A549 (cell line): ENCODE measurements around the gene SLC25A36. TPM values are rescaled to one million over a fixed set of nuclear protein-coding genes. Genes with fewer than 3 reads are reported as not detected.
A peak's percentile ranks its signal among the peaks of the same experiment; 100 is the strongest.
"Not testable (repeated sequence)": the region's sequence is repeated elsewhere in the genome, so short reads cannot be mapped to it uniquely, and the experiment has no call there.

Source experiments
- ATAC-seq, 2 experiments: fragments of 200-7000 bp in 1 of 2; fragments of >200 bp in 1 of 2; cut with Nextera tagmentation in 1 of 2; cut with Tn5 transposase in 1 of 2; 3 replicates each; pipeline versions ENCODE4 v1.8.0 to v1.9.1; 2018 to 2020; ENCODE audit warnings: mild to moderate bottlenecking in 1 of 2, moderate library complexity in 1 of 2
- CTCF ChIA-PET: fragments of 300-600 bp; sonication (Branson Sonifier 250); formaldehyde crosslinking; extraction: SDS; loops from one replicate; lab custom pipeline; 2021; ENCODE audit warnings: antibody characterized with exemption, inconsistent platforms; lab: Yijun Ruan, JAX
- POLR2A ChIA-PET: fragments of 350-600 bp; formaldehyde crosslinking; extraction: SDS; loops from one replicate; lab custom pipeline; 2021; ENCODE audit warnings: antibody characterized with exemption, inconsistent platforms; lab: Yijun Ruan, JAX
- DNase-seq, 2 experiments: peaks; one replicate each; pipeline versions ENCODE4 v3.0.0 to v3.0.0-alpha.2; 2011 to 2016; ENCODE audit warnings: low read depth in 1 of 2, low spot score in 1 of 2
- FAIRE-seq: peaks from 2 replicates; lab custom pipeline; 2011; peaks lifted over from hg19 to GRCh38; lab: Jason Lieb, UNC
- H3K27ac ChIP-seq, 2 experiments: fragments of >200 bp; sonication (Bioruptor Twin); formaldehyde crosslinking; 3 replicates each; pipeline ENCODE4 v1.5.1; 2016 to 2017
- H3K4me1 ChIP-seq: fragments of >200 bp; sonication (Bioruptor Twin); formaldehyde crosslinking; 3 replicates; pipeline ENCODE4 v1.6.1; 2016
- H3K4me2 ChIP-seq: fragments of >200 bp; sonication (Bioruptor Twin); formaldehyde crosslinking; 3 replicates; pipeline ENCODE4 v1.6.1; 2016
- H3K4me3 ChIP-seq: fragments of >200 bp; sonication (Bioruptor Twin); formaldehyde crosslinking; 3 replicates; pipeline ENCODE4 v1.5.1; 2016
- H3K9me3 ChIP-seq: fragments of >200 bp; sonication (Bioruptor Twin); formaldehyde crosslinking; 3 replicates; pipeline ENCODE4 v1.6.1; 2016
- BCL3 ChIP-seq: fragments of >200 bp; sonication (Bioruptor Twin); formaldehyde crosslinking; IDR thresholded peaks from 3 replicates; pipeline ENCODE4 v1.6.1; 2016
- BHLHE40 ChIP-seq: IDR thresholded peaks from 2 replicates; pipeline ENCODE4 v1.6.1; 2012; ENCODE audit warnings: low read depth, low read length, inconsistent platforms
- CBX8 ChIP-seq: fragments of 200-600 bp; sonication (generic); IDR thresholded peaks from 2 replicates; pipeline ENCODE4 v1.6.1; 2016
- CEBPB ChIP-seq, 2 experiments: fragments of >200 bp in 1 of 2; sonication (Bioruptor Twin) in 1 of 2; formaldehyde crosslinking in 1 of 2; IDR thresholded peaks; 2 replicates each; pipeline ENCODE4 v1.6.1; 2012 to 2016
- EHF ChIP-seq: fragments of 250-450 bp; sonication (Bioruptor Pico); IDR thresholded peaks from 2 replicates; pipeline ENCODE4 v1.5.0; 2020; ENCODE audit warnings: mild to moderate bottlenecking
- EHMT2 ChIP-seq: fragments of 200-600 bp; sonication (generic); IDR thresholded peaks from 2 replicates; pipeline ENCODE4 v1.6.1; 2016; ENCODE audit warnings: antibody characterized with exemption, low read depth, mild to moderate bottlenecking, moderate library complexity
- ELK1 ChIP-seq: fragments of 150-350 bp; IDR thresholded peaks from 2 replicates; pipeline ENCODE4 v1.6.1; 2014; ENCODE audit warnings: low read depth, mild to moderate bottlenecking, low read length
- FOSB ChIP-seq: fragments of 250-450 bp; sonication (Bioruptor Pico); IDR thresholded peaks from 2 replicates; pipeline ENCODE4 v1.5.0; 2020; ENCODE audit warnings: mild to moderate bottlenecking, moderate library complexity
- FOXS1 ChIP-seq: fragments of 250-450 bp; sonication (Bioruptor Pico); IDR thresholded peaks from 2 replicates; pipeline ENCODE4 v1.5.0; 2020; ENCODE audit warnings: mild to moderate bottlenecking, moderate library complexity
- GATA3 ChIP-seq: IDR thresholded peaks from 2 replicates; pipeline ENCODE4 v1.6.1; 2012; ENCODE audit warnings: borderline replicate concordance
- HDAC2 ChIP-seq: fragments of 200-600 bp; sonication (generic); IDR thresholded peaks from 2 replicates; pipeline ENCODE4 v1.6.1; 2016
- HEYL ChIP-seq: fragments of 250-450 bp; sonication (Bioruptor Pico); IDR thresholded peaks from 2 replicates; pipeline ENCODE4 v1.8.0; 2021; ENCODE audit warnings: mild to moderate bottlenecking, moderate library complexity
- HOXA7 ChIP-seq: fragments of 250-450 bp; sonication (Bioruptor Pico); IDR thresholded peaks from 2 replicates; pipeline ENCODE4 v1.5.0; 2020; ENCODE audit warnings: mild to moderate bottlenecking, moderate library complexity
- HOXB13 ChIP-seq: fragments of 250-450 bp; sonication (Bioruptor Pico); IDR thresholded peaks from 2 replicates; pipeline ENCODE4 v1.5.0; 2020; ENCODE audit warnings: low read depth, mild to moderate bottlenecking, moderate library complexity
- HOXB5 ChIP-seq: fragments of 250-450 bp; sonication (Bioruptor Pico); IDR thresholded peaks from 2 replicates; pipeline ENCODE4 v1.5.0; 2020; ENCODE audit warnings: mild to moderate bottlenecking, moderate library complexity
- JUN ChIP-seq, 2 experiments: fragments of >200 bp; sonication (Bioruptor Twin); formaldehyde crosslinking; IDR thresholded peaks; 2 replicates in 1 of 2; 3 replicates in 1 of 2; pipeline ENCODE4 v1.6.1; 2016 to 2017
- JUNB ChIP-seq: fragments of >200 bp; sonication (Bioruptor Twin); formaldehyde crosslinking; IDR thresholded peaks from 2 replicates; pipeline ENCODE4 v1.6.1; 2016
- KDM1A ChIP-seq: fragments of 200-600 bp; sonication (generic); IDR thresholded peaks from 2 replicates; pipeline ENCODE4 v1.6.1; 2016; ENCODE audit warnings: low read depth, mild to moderate bottlenecking
- MAZ ChIP-seq: fragments of 150-350 bp; IDR thresholded peaks from 2 replicates; pipeline ENCODE4 v1.6.1; 2014; ENCODE audit warnings: antibody characterized with exemption, low read depth, low read length, borderline replicate concordance
- NPAS2 ChIP-seq: fragments of 250-450 bp; sonication (Bioruptor Pico); IDR thresholded peaks from 2 replicates; pipeline ENCODE4 v1.8.0; 2022; ENCODE audit warnings: mild to moderate bottlenecking, moderate library complexity, borderline replicate concordance
- PHF8 ChIP-seq: fragments of 200-600 bp; sonication (generic); IDR thresholded peaks from 2 replicates; pipeline ENCODE4 v1.6.1; 2016; ENCODE audit warnings: low read depth, mild to moderate bottlenecking, antibody characterized with exemption, moderate library complexity, borderline replicate concordance
- POLR2AphosphoS2 ChIP-seq: conservative IDR thresholded peaks from 2 replicates; pipeline ENCODE4 v1.6.1; 2012; ENCODE audit warnings: low read length, improper control_type of control experiment, inconsistent platforms
- RARB ChIP-seq: fragments of 250-450 bp; sonication (Bioruptor Pico); IDR thresholded peaks from 2 replicates; pipeline ENCODE4 v1.8.0; 2021; ENCODE audit warnings: mild to moderate bottlenecking, moderate library complexity
- RCOR1 ChIP-seq: fragments of 150-350 bp; IDR thresholded peaks from 2 replicates; pipeline ENCODE4 v1.6.1; 2014; ENCODE audit warnings: antibody characterized with exemption, low read length, low read depth
- RFX5 ChIP-seq: fragments of 450-650 bp; IDR thresholded peaks from 2 replicates; pipeline ENCODE4 v1.7.1; 2014; ENCODE audit warnings: antibody characterized with exemption, mild to moderate bottlenecking, moderate library complexity
- RNF2 ChIP-seq: fragments of 200-600 bp; sonication (generic); IDR thresholded peaks from 2 replicates; pipeline ENCODE4 v1.6.1; 2016; ENCODE audit warnings: low read depth, mild to moderate bottlenecking, antibody characterized with exemption, moderate library complexity, borderline replicate concordance
- SREBF2 ChIP-seq: fragments of 450-650 bp; IDR thresholded peaks from 2 replicates; pipeline ENCODE4 v1.6.1; 2014; ENCODE audit warnings: mild to moderate bottlenecking, moderate library complexity
- TP53 ChIP-seq: fragments of 250-450 bp; sonication (Bioruptor Pico); IDR thresholded peaks from 2 replicates; pipeline ENCODE4 v1.5.0; 2021; ENCODE audit warnings: mild to moderate bottlenecking, moderate library complexity
- ZNF302 ChIP-seq: fragments of 250-450 bp; sonication (Bioruptor Pico); IDR thresholded peaks from 2 replicates; pipeline ENCODE4 v1.9.0; 2021; ENCODE audit warnings: inconsistent platforms, mild to moderate bottlenecking, moderate library complexity
- ZSCAN20 ChIP-seq: fragments of 250-450 bp; sonication (Bioruptor Pico); IDR thresholded peaks from 2 replicates; pipeline ENCODE4 v1.8.0; 2022; ENCODE audit warnings: mild to moderate bottlenecking, moderate library complexity
- WGBS: methylation state at CpG from one replicate; pipeline ENCODE4 v1.1.6; 2017; ENCODE audit errors: missing lambda C conversion rate; 5-methylcytosine and 5-hydroxymethylcytosine counted together
- polyA plus RNA-seq, 4 experiments: library from polyadenylated mRNA; depleted of rRNA in 3 of 4; stranded (reverse); fragments of >200 nt; fragmentation: RNase III in 1 of 4; extraction: RNeasy Plus Mini Kit Qiagen cat#74134 plus additional on column Dnase treatment in 1 of 4; gene quantifications; 2 replicates in 3 of 4; 3 replicates in 1 of 4; pipeline ENCODE4 v1.2.3, GENCODE V29; 2011 to 2017
- TF ChIP-seq, protein P1 (sequence below): IDR thresholded peaks from 2 replicates; pipeline ENCODE4 v1.6.1; 2012

Gene SLC25A36
- polyA plus RNA-seq, 2 of the 4 experiments (the other 2 are of a cell fraction) = 18.2 to 75.0 TPM

DNA sequence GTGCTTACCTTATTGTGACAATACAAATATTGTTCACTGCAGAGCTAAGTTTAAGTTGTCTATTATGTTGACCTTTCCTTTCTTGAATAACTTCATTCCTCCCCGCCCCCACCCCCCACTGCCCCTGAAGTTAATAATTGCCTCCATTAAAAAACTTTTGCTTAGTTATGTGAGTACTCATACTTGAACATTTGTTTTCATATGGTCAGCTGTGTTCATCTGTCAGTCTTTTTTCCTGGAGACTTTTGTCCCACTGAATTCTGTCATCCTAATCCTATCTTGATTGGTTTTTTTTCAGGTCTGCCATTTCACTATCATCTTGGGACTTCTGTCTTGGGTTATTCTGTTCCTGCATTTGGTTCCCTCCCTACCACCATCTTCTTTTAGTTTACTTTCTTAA is 8.5 kb downstream of the SLC25A36 start:
- ChIA-PET POLR2A (no interaction called here), CTCF (no interaction called here)
- FAIRE-seq (no peak), DNase-seq (no peak), ATAC-seq (no peak)
- peaks cover 54% of the 10 kb centered on the region for H3K4me1 ChIP-seq
- no peak overlapping the region for H3K4me3 ChIP-seq
- TF ChIP-seq RCOR1 (no peak), EHMT2 (no peak), HDAC2 (no peak), NPAS2 (CRISPR knock-in tag) (no peak), RFX5 (no peak), ELK1 (no peak), HOXA7 (CRISPR knock-in tag) (no peak), HOXB13 (CRISPR knock-in tag) (no peak), CBX8 (no peak), ZSCAN20 (no peak), GATA3 (no peak), JUN (IDR thresholded peaks at IDR 0.05) (no peak), HEYL (CRISPR knock-in tag) (no peak), PHF8 (no peak), TP53 (no peak), SREBF2 (no peak), JUNB (no peak), RNF2 (no peak), FOSB (CRISPR knock-in tag) (no peak), EHF (no peak)
- H3K9me3 ChIP-seq = no peaks in the 10 kb centered on the region
- peak overlapping the region; percentile 48 for H3K4me2 ChIP-seq
- no CpG with 5 or more reads among the region's 1 CpG for WGBS
- H3K27ac ChIP-seq = no peak overlapping the region

- Histone ChIP-seq H3K4me3 (no peak overlapping the region), H3K4me1 (peaks cover 56% of the 10 kb centered on the region), H3K4me2 (no peak overlapping the region; the same call in 2 of the 3 replicates), H3K9me3 (no peaks in the 10 kb centered on the region), H3K27ac (no peak overlapping the region)
- WGBS = 90% methylated on average over 2 of the region's 2 CpGs
- DNase-seq (no peak), ATAC-seq (no peak), FAIRE-seq (no peak)
- TF ChIP-seq KDM1A = no peak
- TF ChIP-seq EHMT2 = no peak
- TF ChIP-seq CBX8 = no peak
- no peak for TF ChIP-seq RNF2
- no peak for TF ChIP-seq TP53
- no peak for TF ChIP-seq CEBPB (IDR thresholded peaks at IDR 0.05)
- TF ChIP-seq POLR2AphosphoS2 = no peak
- TF ChIP-seq FOXS1 (CRISPR knock-in tag) = no peak
- TF ChIP-seq HOXB5 (CRISPR knock-in tag) = no peak
- TF ChIP-seq RFX5 = no peak
- no peak for TF ChIP-seq MAZ
- no peak for TF ChIP-seq ZSCAN20
- TF ChIP-seq ZNF302 = no peak
- no peak for TF ChIP-seq EHF
- TF ChIP-seq BHLHE40 = no peak
- TF ChIP-seq, protein P1, sequence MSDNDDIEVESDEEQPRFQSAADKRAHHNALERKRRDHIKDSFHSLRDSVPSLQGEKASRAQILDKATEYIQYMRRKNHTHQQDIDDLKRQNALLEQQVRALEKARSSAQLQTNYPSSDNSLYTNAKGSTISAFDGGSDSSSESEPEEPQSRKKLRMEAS = no peak
- TF ChIP-seq RARB (CRISPR knock-in tag) = no peak
- no peak for TF ChIP-seq BCL3
- CTCF ChIA-PET = no interaction called here
- POLR2A ChIA-PET = no interaction called here
Measured at GRCh38 chr3:140950863-140951262, 9.2 kb downstream of the SLC25A36 start.

DNA sequence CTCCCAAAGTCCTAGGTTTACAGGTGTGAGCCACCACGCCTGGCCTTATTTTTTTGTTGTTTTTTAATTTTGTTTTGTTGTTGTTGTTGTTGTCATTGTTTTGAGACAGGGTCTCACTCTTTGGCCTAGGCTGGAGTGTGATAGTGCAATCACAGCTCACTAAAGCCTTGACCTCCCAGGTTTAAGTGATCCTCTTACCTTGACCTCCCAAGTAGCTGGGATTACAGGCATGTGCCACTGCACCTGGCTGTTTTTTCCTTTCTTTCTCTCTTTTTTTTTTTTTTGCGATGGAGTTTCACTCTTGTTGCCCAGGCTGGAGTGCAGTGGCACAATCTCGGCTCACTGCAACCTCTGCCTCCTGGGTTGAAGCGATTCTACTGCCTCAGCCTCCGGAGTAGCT is 10.1 kb downstream of the SLC25A36 start:
- DNase-seq, CTCF ChIA-PET, FAIRE-seq, H3K9me3 ChIP-seq, H3K4me3 ChIP-seq, ATAC-seq, H3K27ac ChIP-seq, H3K4me2 ChIP-seq: not testable (repeated sequence)
- H3K4me1 ChIP-seq = peaks cover 65% of the 10 kb centered on the region
- 95% methylated on average over 5 of the region's 5 CpGs for WGBS
- POLR2A ChIA-PET = interaction anchor here (0.7 kb wide), 1 partner anchor 217 kb away, joined by 3 read pairs; no protein-coding TSS in a partner anchor
